ENCODE data around the gene AKNAD1.

- TF ChIP-seq CTCF (IDR thresholded peaks at IDR 0.05), result no peak
- no peak for TF ChIP-seq ZFX (IDR thresholded peaks at IDR 0.05; ENCODE audit: borderline replicate concordance)
Measured at GRCh38 chr1:108858230-108858950, 1.5 kb upstream of the AKNAD1 start.
